NCI-H128 (cell line): ENCODE results near the gene ADM.

Source experiments
- DNase-seq: peaks from one replicate; lab custom pipeline; 2025; ENCODE audit not compliant: unreplicated experiment; lab: John Stamatoyannopoulos, UW

The ADM gene

DNA sequence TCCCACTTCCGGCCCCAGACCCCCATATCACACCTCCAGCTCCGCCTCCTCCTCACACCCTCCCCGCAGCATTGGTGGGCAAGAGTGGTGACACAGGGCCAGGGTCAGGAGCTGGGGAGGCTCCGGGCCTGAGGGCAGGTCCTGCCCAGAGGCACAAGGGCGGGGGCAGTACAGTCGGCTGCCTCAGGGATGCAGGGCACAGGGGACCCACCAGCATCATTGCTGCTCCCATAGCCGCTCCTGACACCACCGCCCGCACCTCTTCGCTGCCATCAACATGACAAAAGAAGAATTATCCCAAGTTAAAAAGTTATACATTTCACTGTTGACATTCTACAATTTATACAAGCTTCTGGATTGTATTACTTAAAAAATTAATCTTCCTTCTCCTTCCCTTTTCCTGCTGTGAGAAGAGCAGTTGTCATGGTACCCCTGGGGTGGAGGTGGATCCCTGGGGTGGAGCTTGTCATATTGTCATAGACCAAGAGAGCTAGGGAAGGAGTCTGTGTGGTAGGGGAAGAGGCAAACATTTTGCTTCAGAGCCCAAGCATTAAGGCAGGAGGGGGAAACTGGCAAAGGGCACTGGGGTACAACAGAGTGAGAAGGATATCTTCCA, 15.0 kb upstream of the ADM start:
- no peak for DNase-seq

DNA sequence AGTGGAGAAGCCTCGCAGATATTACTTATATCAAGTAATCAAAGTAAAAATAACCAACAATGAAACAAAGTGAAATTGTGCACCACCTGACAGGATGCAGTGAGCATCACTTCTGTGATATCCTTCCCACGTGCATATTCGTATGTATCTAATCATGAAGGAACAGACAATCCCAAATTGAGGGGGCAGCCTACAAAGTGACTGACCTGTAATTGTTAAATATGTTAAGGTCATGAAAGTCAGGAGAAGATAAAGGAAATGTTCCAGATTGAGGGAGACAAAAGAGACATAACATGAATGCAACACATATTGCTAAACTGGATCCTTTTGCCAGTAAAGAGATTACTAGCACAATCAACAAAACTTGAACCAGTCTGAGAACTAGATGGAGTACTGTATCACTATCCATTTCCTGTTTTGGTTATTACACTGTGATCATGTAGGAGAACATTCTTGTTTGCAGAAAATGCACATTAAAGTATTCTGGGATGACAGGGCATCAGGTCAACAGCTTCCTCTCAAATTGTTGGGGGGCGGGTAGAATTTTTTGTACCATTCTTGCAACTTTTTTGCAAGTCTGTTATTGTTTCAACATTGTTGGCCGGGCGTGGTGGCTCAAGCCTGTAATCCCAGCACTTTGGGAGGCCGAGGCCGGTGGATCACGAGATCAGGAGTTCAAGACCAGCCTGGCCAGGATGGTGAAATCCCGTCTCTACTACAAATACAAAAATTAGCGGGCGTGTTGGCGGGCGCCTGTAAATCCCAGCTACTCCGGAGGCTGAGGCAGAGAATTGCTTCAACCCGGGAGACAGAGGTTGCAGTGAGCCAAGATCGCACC, 12.9 kb upstream of the ADM start:
- no peak for DNase-seq

DNA sequence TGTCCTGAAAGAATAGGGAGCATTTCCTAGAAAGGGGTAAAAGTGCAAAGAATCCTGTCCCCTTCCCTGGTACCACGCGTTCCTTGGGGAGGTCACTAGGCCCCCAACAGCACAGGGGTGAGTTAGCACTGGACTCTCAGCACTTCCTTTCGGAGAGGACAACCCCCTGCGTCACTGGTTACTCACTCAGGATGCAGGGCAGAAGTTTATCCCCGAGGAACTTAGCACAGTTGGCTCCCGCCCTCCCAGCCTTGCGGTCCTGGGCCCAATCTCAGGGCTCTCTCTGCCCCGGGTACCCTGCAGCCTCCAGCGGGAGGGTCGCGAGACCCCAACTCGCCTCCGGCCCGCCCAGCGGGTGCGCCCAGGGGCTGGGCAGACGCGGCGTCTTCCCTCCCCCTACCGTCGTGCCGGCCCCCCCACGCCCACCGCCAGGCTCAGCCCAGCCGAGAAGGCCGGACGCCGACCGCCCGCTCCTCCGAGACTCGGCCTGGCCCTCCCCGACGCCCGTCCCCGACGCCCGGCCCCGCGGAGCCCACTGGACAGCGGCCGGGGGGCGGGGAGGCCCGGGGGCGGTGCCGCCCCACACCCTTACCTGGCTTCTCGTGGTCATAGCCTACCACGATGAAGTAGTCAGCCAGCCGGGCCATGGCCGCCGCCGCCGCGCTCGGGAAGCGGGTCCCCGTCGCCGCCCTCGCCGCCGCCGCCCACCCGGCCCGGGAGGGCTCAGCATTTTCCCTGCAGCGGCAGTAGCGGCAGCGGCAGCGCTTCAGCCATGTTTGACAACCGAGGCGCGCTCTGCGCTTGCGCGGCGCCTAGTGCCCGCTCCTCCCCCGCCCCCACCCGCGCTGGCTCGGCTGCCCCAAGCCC, 11.2 kb upstream of the ADM start, which contains the start of gene SBF2:
Gene SBF2, minus strand, starts transcription at position 797 of the 867 bp plus-strand sequence. Its CDS starts 150 bp downstream, at position 647.
- peak; percentile 68 for DNase-seq

DNA sequence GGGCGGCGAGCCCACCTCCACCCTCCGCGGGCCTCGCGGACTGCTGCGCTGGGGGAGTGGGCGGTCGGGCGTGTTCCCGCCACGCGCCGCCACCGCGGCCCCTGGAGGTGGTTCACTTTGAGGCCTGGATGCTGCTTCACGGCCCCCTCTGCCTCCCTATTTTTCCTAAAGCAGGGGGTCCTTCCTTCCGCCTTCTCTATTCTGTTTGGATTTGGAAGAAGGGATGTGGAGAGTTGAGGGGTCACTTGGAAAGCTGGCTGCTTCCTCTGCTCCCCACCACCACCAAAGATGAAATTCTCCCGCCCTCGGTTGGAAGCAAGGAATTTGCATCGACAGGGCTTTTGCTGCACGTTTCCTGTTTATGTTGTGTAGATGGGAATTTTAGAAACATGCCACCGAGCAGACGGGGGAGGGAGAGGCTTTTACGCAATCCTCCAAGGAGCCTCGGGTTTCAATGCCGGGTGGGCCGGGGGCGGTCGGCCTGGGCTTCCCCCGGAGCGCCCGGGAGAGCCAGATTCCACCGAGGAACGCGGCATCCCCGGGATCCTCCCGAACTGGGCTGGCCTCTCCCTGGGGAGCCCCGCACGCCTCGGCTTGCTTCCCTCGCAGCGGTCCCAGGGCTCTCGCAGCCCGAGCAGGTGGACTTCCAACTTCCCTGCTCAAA, 10.5 kb upstream of the ADM start:
- no peak for DNase-seq

DNA sequence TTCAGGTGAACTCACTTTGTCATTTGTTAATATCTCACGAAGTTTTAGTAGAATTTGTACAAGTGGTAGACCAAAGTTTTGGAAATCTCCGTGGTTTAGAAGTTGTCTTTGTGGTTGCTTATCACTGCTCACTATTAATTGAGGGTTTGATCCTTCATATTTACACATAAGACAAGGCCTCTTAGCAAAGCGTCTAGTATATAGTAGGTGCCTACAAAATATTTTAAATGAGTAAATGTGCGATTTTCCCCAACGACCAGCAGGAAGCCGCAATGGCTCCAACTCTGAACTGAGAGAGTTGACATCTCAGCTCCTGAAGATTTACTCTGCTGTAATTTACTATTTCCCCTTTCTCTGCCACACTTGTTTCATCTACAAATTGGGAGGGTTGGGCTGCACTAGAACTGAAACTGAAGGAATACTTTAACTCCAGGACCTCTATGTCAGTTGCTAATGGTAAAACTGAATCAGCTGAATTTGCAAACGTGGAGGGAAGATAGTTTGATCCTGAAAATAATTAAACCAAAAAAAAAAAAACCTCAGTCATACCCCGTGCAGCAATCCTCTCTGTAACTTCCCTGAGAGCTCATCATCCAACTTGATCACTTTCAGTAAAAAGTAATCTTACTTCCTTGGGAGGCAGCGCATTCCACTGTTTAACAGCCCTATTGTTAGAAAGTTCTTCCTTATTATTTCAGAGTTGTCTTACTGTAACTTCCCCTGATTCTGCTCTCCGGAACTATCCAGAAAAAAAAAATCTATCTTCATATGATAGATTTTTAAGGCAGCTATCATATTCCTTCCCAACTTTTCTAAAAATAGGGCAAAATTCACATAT, 9.6 kb upstream of the ADM start:
- DNase-seq, result no peak

DNA sequence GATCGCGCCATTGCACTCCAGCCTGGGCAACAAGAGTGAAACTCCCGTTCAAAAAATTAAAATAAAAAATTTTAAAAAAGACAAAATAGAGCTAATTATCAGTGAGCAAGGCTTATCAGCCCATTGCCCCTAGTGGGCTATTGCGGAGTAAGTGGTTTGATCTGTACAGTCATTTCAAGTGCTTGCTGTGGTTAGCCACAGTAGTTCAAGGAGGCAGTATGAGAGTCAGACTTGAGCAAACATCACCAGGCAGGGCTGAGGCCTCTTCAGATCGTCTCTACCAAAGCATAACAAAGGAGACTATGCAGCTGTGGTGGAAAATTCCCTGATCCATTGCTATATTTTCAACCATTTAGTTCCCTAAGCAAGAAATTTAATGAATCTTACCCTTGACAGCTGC, 6.5 kb upstream of the ADM start:
- no peak for DNase-seq

DNA sequence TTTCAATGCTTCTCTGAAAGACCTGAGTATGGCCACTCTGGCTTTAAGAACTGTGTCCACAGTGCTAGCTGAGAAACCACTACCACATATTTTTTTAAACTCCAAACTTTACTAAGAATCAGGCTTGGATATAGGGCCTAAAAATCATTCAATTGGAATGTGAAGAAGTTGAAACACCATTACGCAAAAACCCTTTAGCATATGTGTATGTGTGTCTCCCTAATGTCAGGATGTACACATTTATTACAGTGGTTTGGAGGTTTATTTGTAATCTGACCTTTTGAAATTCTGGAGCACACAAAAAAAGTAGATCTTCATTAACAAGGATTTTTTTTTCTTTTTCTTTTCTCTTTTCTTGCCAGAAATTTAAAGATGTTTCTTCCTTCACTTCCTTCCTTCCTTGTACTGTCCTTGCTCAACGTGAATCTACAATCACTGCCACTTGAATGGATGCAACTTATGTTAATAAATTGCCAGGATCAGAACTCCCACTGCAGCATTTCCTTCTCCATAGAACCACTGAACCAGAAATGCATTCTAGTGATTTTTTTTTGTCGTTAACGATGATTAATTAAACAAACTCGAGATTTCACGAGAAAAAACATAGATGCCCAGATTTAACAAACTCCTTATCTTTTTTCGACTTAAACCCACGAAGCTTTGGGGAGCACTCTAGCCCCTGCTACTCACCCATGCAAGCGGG, 3.1 kb upstream of the ADM start:
- DNase-seq, result no peak

DNA sequence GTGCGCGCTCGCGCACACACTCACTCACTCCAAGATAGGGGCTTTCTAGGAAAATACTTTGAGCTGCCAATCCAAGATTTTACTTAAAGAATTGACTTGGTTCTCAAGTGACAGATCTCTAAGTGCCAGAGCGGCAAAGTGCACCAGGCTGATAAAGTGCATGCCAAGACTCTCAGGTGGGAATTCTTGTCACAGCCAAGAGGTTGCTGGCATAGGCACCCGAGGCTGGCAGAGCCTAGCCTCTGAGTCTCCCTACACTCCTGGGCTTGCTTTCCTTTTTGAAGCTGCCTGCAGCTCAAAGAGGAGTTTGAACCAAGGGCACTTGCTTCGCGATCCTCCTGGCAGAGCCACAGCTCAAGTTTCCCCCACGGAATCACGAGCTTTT, 2.5 kb upstream of the ADM start:
- no peak for DNase-seq

DNA sequence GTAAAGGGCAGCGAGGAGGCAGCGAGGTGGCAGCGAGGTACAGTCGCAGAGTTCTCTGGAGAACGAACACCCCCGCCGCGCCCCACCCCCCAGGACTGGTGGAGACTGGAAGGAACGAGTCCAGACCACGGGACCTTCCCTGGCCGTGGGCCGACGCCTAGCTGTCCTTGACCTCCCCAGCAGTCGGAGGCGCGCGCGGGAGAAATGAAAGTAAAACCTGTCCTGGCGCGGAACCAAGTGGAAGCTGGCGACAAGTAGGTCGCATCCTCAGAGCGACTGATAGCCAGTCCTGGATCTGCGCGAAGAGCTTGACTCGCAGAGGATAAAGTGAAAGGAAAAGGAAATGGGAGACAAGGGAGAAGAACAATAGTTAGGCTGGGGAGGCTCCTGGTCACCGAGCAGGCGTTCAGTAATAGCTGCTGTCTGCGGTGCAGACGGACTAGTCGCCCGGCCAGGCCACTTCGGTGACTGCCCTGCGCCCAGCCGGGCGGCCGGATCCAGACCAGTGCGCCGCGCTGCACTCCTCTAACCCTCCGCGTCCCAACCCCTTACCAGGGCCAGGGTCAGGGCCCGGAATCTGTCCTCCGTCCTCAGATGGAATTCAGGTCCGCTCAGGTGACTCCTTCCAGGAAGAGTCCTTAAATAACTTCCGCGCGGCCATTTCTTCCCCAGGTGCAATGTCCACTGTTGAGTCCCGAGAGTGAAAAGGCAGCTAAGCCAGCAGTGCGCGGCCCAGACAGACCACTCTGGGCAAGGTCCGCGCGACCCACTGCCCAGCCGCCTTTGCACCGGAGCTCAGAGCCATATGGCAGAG, 1.9 kb upstream of the ADM start:
- DNase-seq, result no peak

DNA sequence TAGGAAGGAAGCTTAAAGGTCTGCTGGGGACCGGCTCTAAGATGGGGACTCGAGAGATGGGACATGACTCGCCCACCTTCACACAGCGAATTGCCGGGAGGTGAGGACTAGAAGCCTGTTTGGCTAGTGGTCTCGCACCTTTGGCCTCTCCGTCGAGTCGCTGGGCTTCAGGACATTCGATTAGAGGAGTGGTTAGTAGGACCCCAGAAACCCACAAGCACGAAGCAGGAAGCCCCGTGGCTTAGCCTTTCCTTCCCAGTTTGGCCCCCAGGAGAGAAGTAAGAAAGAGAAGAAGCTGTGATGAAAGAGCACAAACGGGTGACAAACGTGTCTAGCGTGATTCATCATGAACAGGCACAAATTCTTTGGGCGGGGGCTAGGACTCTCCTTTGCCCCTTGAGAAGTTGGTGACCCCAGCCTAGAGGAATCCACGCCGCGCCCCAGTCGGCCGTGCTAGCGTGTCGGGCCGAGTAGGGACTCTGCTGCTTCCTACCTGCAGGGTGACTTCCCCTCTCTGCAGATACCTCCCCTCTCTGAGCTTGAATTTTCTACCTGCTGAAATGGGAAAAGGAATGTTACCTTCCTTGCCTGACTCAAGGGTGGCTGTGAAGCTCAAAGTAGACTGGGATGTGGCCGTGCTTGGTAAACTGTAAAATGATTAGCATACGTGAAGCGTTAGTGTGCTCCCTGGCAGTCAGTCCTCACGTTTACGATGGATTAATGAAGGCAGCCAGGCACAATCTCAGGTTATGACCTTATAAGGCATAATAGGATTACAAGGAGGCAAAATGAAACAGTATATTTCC, 1.1 kb upstream of the ADM start:
- DNase-seq, result no peak

DNA sequence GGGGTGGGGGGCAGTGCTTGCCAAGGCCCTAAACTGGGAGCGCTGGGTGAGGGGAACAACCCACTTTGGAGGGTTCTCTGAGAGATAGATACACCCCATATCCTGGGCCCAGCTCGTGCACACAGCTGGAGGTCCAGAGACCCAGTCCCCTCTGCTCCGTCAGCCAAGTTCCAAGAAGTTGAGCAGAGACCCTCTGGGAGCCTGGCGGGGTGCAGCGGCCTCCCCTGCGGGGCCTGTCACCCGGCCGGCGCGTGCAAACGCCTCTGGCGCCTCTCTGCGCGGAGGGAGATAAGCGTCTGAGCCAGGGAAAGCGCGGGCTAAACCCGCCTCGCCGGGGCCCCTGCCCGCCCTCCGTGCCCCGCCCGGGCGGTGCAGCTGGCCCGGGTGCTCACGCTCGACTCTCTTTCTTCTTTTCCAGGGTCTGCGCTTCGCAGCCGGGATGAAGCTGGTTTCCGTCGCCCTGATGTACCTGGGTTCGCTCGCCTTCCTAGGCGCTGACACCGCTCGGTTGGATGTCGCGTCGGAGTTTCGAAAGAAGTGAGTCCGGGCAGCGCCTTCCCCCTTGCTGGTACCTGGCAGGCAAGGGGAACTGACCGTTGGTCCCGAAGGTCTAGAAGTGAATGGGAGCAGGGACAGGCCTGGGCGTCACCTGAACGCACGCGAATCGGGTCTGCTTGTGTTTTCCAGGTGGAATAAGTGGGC, 540 bp downstream of the ADM start:
- DNase-seq, result no peak

DNA sequence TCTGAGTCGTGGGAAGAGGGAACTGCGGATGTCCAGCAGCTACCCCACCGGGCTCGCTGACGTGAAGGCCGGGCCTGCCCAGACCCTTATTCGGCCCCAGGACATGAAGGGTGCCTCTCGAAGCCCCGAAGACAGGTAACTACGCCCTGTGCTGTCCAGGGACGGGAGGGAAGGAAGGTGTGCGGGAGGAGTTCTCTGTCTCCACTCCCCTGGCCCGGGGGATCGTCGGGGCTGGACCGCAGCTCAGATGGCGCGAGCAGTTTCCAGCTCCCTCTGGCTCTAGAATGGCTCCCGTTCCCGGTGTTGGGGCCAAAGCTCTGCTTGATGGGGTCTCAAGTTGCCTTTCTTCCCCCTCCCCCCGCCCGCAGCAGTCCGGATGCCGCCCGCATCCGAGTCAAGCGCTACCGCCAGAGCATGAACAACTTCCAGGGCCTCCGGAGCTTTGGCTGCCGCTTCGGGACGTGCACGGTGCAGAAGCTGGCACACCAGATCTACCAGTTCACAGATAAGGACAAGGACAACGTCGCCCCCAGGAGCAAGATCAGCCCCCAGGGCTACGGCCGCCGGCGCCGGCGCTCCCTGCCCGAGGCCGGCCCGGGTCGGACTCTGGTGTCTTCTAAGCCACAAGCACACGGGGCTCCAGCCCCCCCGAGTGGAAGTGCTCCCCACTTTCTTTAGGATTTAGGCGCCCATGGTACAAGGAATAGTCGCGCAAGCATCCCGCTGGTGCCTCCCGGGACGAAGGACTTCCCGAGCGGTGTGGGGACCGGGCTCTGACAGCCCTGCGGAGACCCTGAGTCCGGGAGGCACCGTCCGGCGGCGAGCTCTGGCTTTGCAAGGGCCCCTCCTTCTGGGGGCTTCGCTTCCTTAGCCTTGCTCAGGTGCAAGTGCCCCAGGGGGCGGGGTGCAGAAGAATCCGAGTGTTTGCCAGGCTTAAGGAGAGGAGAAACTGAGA, 1.4 kb downstream of the ADM start:
- no peak for DNase-seq

DNA sequence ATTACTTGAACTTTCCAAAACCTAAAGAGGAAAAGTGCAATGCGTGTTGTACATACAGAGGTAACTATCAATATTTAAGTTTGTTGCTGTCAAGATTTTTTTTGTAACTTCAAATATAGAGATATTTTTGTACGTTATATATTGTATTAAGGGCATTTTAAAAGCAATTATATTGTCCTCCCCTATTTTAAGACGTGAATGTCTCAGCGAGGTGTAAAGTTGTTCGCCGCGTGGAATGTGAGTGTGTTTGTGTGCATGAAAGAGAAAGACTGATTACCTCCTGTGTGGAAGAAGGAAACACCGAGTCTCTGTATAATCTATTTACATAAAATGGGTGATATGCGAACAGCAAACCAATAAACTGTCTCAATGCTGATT, 2.1 kb downstream of the ADM start:
- DNase-seq, result no peak

DNA sequence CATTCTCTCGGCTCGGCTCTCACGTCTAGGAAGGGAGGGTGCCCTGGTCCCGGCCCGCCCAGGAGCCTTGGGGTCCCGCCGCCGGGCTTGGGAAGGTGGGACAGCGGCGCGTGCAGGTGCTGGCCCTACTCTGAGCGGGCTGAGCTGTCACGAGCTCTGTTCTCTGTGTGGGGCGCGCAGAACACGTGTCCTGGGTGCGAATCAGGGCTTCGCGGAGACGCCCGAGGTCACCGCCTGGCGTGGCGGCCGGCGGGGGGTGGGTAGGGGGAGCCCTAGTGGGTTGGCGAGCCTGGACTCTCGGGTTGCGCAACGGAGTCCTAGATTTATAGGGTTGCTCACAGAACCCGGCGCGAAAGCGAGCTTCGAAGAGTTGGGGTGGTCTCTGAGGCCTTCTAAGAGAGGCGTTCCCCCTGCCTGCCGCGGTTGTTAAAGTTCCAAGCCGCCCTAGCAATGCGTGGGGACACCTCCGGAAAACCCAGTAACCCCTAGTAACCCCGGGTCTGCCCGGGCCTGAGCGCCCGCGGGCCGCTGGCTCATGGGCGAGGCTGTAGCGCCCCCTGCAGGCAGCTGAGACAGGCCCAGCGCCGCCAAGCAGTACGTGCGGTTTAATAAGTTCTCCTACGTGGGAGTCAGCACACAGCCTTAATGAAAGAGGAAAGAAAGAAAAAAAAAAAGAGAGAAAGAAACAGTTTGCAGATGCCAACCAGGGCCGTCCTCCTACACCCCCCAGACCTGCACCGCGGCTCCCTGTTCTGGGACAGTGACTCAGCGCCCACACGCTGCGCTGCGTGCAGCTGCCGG, 2.7 kb downstream of the ADM start:
- DNase-seq, result peak; percentile 84

DNA sequence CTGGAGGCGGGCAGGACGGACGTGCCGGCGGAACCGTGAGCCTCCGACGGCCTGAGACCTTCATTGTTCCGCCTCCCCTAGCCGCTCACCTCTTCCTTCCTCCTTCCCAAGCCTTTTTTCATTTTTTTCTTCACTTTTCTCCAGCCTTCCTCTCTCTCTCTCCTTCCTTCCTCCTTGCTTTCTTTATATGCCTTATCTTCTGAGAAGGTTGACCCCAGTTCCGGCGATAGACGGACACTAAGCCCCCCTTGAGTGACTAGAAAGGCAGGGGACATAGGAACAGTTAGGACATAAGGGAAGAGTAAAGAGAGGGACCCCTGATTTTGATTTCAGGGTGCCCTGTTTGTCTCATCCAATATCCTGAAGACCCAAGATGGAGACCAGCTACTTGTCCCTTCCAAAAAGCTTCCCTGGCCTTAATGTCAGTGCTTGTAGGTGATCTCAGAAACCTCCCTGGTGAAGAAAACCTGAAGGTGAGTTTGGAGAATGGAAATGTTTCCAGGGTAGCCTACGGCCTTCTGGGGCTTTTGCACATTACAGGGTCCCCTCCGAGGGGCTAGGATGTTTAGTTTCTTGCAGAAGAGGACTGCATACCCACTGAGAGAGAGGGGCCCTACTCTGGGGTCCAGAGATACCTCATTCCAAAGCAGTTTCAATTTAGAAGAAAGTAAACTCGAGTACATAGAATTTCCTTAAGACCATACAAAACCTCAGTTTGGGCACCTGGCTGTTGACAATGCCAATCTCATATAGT, 3.5 kb downstream of the ADM start:
- no peak for DNase-seq
